ENCODE results near the gene SEMA4F.
"Not testable (repeated sequence)": the region's sequence is repeated elsewhere in the genome, so short reads cannot be mapped to it uniquely, and the experiment has no call there.

The SEMA4F gene

GRCh38 chr2:74653985-74654882 lies at the start of gene SEMA4F:
TSS of gene SEMA4F (plus strand) at chr2:74654247. CDS start at chr2:74654377, 130 bp downstream.
- peak; percentile 88 to 95 (median 92) for DNase-seq

- DNase-seq, result no peak
Observed at GRCh38 chr2:74606927-74607326, 47.1 kb upstream of the SEMA4F start.

- DNase-seq, result no peak
Observed at GRCh38 chr2:74617122-74617521, 36.9 kb upstream of the SEMA4F start.

GRCh38 chr2:74618410-74619083 lies 35.5 kb upstream of the SEMA4F start:
- no peak for DNase-seq

GRCh38 chr2:74619651-74620297 lies 34.3 kb upstream of the SEMA4F start:
- DNase-seq, result no peak

- DNase-seq, result no peak
Observed at GRCh38 chr2:74620671-74621070, 33.4 kb upstream of the SEMA4F start.

- DNase-seq, result no peak
Observed at GRCh38 chr2:74625658-74626425, 28.2 kb upstream of the SEMA4F start.

- no peak for DNase-seq
Observed at GRCh38 chr2:74628538-74629105, 25.4 kb upstream of the SEMA4F start.

GRCh38 chr2:74630454-74630853 lies 23.6 kb upstream of the SEMA4F start:
- DNase-seq, result not testable (repeated sequence)

GRCh38 chr2:74632209-74632938 lies 21.7 kb upstream of the SEMA4F start:
- DNase-seq, result no peak

- no peak for DNase-seq
Observed at GRCh38 chr2:74632939-74633312, 21.1 kb upstream of the SEMA4F start.

- DNase-seq, result no peak
Observed at GRCh38 chr2:74639550-74639949, 14.5 kb upstream of the SEMA4F start.

GRCh38 chr2:74645344-74645743 lies 8.7 kb upstream of the SEMA4F start:
- DNase-seq, result no peak

GRCh38 chr2:74646201-74646600 lies 7.8 kb upstream of the SEMA4F start:
- DNase-seq, result no peak

- no peak for DNase-seq
Observed at GRCh38 chr2:74646834-74647482, 7.1 kb upstream of the SEMA4F start.

GRCh38 chr2:74648009-74648443 lies 6.0 kb upstream of the SEMA4F start, which contains the start of gene M1AP:
TSS of gene M1AP (minus strand) at chr2:74648330. CDS start at chr2:74640275, 8,055 bp downstream.
- DNase-seq, result peak in 1 of 6 experiments; percentile 3

GRCh38 chr2:74653589-74653984 lies 460 bp upstream of the SEMA4F start:
- DNase-seq, result peak in 2 of 6 experiments; percentile 61 to 91

- no peak for DNase-seq
Observed at GRCh38 chr2:74655579-74655978, 1.5 kb downstream of the SEMA4F start.

- no peak for DNase-seq
Observed at GRCh38 chr2:74658516-74658915, 4.5 kb downstream of the SEMA4F start.

- no peak for DNase-seq
Observed at GRCh38 chr2:74659462-74659861, 5.4 kb downstream of the SEMA4F start.

- DNase-seq, result no peak
Observed at GRCh38 chr2:74668087-74668486, 14.0 kb downstream of the SEMA4F start.

Measured in stimulated activated naive CD4-positive, alpha-beta T cell (primary cell).